Activated B cell treated with CpG ODN at 0.5 μM for 24 hours (primary cell): ENCODE measurements around the gene MGAT5. TPM values are rescaled to one million over a fixed set of nuclear protein-coding genes. Genes with fewer than 3 reads are reported as not detected.

ENCODE experiments used
- ATAC-seq: fragments of 200-7000 bp; cut with Tn5 transposase; one replicate; pipeline ENCODE4 v1.10.0; 2021; ENCODE audit warnings: low read depth, mild to moderate bottlenecking, moderate library complexity
- CTCF ChIA-PET: fragments of 350-600 bp; sonication (Branson Sonifier 250); formaldehyde crosslinking; loops from one replicate; lab custom pipeline; 2021; ENCODE audit warnings: antibody characterized with exemption; lab: Charles Lee
- POLR2A ChIA-PET: fragments of 350-600 bp; sonication (Branson Sonifier 250); formaldehyde crosslinking; loops from one replicate; lab custom pipeline; 2021; ENCODE audit warnings: antibody characterized with exemption; lab: Charles Lee
- DNase-seq: peaks from one replicate; pipeline ENCODE4 v3.0.0; 2022
- H3K27ac Mint-ChIP-seq: one replicate; pipeline ENCODE4 v1.8.0; 2020; ENCODE audit warnings: mixed read lengths
- H3K27me3 Mint-ChIP-seq: one replicate; pipeline ENCODE4 v1.8.0; 2021; ENCODE audit warnings: mixed read lengths
- H3K36me3 Mint-ChIP-seq: one replicate; pipeline ENCODE4 v1.8.0; 2021; ENCODE audit warnings: low read depth, mixed read lengths
- H3K4me1 Mint-ChIP-seq: one replicate; pipeline ENCODE4 v1.8.0; 2021; ENCODE audit warnings: mixed read lengths
- H3K4me3 Mint-ChIP-seq: one replicate; pipeline ENCODE4 v1.8.0; 2020; ENCODE audit warnings: mild to moderate bottlenecking, mixed read lengths
- H3K9me3 Mint-ChIP-seq: one replicate; pipeline ENCODE4 v1.8.0; 2020; ENCODE audit warnings: mixed read lengths
- intact Hi-C: fragments of 100-400 bp; cut with micrococcal nuclease; formaldehyde crosslinking; loops from one replicate; pipeline ENCODE4 v1.15.1; 2024
- total RNA-seq: library from RNA; stranded (reverse); gene quantifications from 2 replicates; pipeline ENCODE4 v1.2.3, GENCODE V29; 2022
- TF ChIP-seq, protein P1 (sequence below): fragments of 200-600 bp; IDR thresholded peaks from one replicate; pipeline ENCODE4 v1.8.0; 2022; ENCODE audit warnings: antibody characterized with exemption, mild to moderate bottlenecking

MGAT5 gene
- total RNA-seq, 1 donor from 2014 or later, result 66.7 TPM

DNA sequence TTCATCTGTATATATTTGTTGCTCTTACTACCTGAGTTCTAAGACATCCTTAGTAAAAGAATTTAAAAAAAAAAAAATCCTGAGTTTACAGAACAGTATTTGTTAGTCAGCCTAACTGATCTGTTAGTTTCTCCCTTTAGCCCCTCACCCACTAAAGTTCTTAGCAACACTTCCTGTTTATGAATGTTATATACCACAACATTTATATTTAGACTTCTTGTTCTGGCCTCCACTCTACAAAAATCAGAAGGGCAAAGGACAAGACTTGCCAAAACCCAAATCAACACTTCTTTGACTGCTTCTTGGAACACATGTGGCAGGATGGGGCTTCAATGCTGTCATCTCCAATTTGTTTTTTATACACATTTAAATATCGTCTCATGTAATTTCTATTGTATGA is 71.1 kb downstream of the MGAT5 start:
- Mint-ChIP-seq H3K9me3 (no peaks in the 10 kb centered on the region), H3K27ac (peak overlapping the region; percentile 83), H3K36me3 (peaks cover 55% of the 10 kb centered on the region), H3K4me1 (peaks cover 94% of the 10 kb centered on the region), H3K4me3 (peak overlapping the region; percentile 57), H3K27me3 (no peaks in the 10 kb centered on the region)
- intact Hi-C loops, result no loop called here
- POLR2A ChIA-PET, result interaction anchor here (1.6 kb wide), 1 partner anchor 8 kb away, joined by 3 read pairs; no protein-coding TSS in a partner anchor
- no peak for DNase-seq
- TF ChIP-seq, protein P1, sequence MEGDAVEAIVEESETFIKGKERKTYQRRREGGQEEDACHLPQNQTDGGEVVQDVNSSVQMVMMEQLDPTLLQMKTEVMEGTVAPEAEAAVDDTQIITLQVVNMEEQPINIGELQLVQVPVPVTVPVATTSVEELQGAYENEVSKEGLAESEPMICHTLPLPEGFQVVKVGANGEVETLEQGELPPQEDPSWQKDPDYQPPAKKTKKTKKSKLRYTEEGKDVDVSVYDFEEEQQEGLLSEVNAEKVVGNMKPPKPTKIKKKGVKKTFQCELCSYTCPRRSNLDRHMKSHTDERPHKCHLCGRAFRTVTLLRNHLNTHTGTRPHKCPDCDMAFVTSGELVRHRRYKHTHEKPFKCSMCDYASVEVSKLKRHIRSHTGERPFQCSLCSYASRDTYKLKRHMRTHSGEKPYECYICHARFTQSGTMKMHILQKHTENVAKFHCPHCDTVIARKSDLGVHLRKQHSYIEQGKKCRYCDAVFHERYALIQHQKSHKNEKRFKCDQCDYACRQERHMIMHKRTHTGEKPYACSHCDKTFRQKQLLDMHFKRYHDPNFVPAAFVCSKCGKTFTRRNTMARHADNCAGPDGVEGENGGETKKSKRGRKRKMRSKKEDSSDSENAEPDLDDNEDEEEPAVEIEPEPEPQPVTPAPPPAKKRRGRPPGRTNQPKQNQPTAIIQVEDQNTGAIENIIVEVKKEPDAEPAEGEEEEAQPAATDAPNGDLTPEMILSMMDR, result no peak
- ATAC-seq, result peak; percentile 40
- CTCF ChIA-PET, result no interaction called here

DNA sequence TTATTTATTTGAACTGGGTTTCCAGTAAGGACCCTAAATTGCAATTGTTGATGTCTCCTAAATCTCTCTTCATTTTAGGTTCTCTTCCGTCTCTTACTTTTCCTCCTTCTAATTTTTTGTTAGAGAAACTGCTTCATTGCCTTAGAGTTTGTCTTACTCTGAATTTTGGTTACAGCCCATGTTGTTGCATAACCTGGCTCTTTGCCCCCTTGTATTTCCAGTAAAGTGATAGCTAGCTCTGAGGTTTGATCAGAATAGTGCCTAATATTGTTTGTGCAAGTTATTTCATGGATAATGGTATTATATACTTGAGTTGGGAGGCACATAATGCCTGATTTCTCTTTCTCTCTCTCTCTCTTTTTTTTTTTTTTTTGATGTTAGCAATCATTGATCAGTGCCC is 71.8 kb downstream of the MGAT5 start:
- no peaks in the 10 kb centered on the region for H3K9me3 Mint-ChIP-seq
- DNase-seq (no peak), ATAC-seq (no peak)
- H3K4me1 Mint-ChIP-seq, result peaks cover 87% of the 10 kb centered on the region
- CTCF ChIA-PET, result no interaction called here
- POLR2A ChIA-PET, result no interaction called here
- intact Hi-C loops, result loop anchor here (1.0 kb wide), 1 partner anchor 11 kb away; no protein-coding TSS in a partner anchor
- peak overlapping the region; percentile 83 for H3K27ac Mint-ChIP-seq
- no peak overlapping the region for H3K4me3 Mint-ChIP-seq
- peaks cover 56% of the 10 kb centered on the region for H3K36me3 Mint-ChIP-seq
- TF ChIP-seq, protein P1, result no peak
- no peaks in the 10 kb centered on the region for H3K27me3 Mint-ChIP-seq

DNA sequence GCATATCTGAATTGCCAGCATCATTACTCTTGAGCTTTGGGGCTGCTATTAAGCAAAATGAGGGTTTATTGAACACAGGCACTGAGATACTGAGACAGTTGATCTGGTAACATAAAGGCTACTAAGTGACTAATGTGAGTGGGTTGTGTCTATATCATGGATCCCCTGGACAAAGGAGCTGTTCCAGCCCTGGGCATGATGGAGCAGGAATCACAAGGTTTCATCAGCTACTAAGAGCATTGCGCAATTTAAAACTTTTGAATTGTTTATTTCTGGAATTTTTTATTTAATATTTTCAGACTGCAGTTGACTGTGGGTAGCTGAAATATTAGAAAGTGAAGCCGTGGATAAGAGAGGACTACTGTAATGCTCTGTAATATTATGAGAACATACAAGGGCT is 73.5 kb downstream of the MGAT5 start:
- ChIA-PET POLR2A (interaction anchor here (0.7 kb wide), 1 partner anchor 11 kb away, joined by 3 read pairs; no protein-coding TSS in a partner anchor), CTCF (interaction anchor here (1.0 to 2.0 kb wide), 3 partner anchors 10 to 440 kb away, joined by 5 to 8 read pairs (median 5); no protein-coding TSS in a partner anchor)
- H3K27ac Mint-ChIP-seq, result peak overlapping the region; percentile 54
- DNase-seq (no peak), ATAC-seq (no peak)
- H3K27me3 Mint-ChIP-seq, result no peaks in the 10 kb centered on the region
- H3K4me3 Mint-ChIP-seq, result no peak overlapping the region
- H3K9me3 Mint-ChIP-seq, result no peaks in the 10 kb centered on the region
- peaks cover 53% of the 10 kb centered on the region for H3K36me3 Mint-ChIP-seq
- H3K4me1 Mint-ChIP-seq, result peaks cover 70% of the 10 kb centered on the region
- intact Hi-C loops, result no loop called here
- TF ChIP-seq, protein P1, result no peak

DNA sequence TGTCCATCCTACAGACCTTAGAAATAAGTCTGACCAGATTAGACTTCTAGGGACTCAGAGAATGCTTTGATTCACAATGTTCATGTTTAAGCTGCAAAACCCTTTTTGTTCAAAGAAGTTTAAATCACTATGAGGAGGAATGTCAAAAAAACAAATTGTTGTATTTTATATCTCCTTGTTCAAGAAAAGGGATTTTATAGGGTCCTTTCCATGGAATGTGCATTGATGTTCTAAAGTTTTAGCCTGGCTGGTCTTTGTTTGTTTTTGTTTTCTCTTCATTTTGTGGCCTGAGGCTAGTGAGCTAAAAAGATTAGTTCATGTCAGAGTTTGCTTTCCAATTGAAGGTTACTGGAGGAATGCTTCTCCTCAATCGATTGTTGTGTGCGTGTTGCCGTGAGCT is 77.2 kb downstream of the MGAT5 start:
- no peaks in the 10 kb centered on the region for H3K9me3 Mint-ChIP-seq
- ChIA-PET POLR2A (interaction anchor here (1.3 kb wide), 1 partner anchor 69 kb away, joined by 3 read pairs; no protein-coding TSS in a partner anchor), CTCF (interaction anchor here (0.9 kb wide), 1 partner anchor 18 kb away, joined by 3 read pairs; no protein-coding TSS in a partner anchor)
- peak overlapping the region; percentile 8 for H3K27ac Mint-ChIP-seq
- no peak for DNase-seq
- no peaks in the 10 kb centered on the region for H3K27me3 Mint-ChIP-seq
- ATAC-seq, result no peak
- intact Hi-C loops, result loop anchor here (2.0 kb wide), 1 partner anchor 16 kb away; no protein-coding TSS in a partner anchor
- no peak overlapping the region for H3K4me3 Mint-ChIP-seq
- H3K4me1 Mint-ChIP-seq, result peaks cover 58% of the 10 kb centered on the region
- H3K36me3 Mint-ChIP-seq, result peaks cover 49% of the 10 kb centered on the region
- TF ChIP-seq, protein P1, result no peak

DNA sequence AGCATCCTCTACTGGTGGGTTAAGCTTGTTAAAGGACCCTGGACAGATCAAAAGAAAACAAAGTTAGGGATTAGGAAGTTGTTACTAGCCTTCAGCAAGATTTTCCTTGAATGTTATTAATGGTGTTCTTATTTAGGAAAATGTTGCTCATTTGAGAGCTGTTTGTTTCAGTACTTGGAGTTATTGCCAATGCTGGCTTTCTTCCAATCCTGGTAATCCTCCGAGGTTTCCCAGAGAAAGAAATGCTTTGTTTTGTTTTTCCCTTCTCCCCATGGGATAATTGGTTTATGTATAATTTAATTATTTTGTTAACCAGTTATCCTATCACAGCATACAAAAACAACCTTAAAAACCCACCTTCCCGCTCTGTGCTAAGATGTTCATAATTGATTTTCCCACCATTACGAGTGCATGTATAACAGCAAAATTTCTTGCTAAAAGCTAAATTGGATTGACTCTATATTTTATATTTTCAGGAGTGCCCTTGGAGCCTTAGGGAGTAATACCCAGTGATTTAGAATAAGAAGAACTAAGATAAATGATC is 79.8 kb downstream of the MGAT5 start:
- Mint-ChIP-seq H3K9me3 (no peaks in the 10 kb centered on the region), H3K27me3 (no peaks in the 10 kb centered on the region), H3K4me3 (no peak overlapping the region), H3K4me1 (peaks cover 56% of the 10 kb centered on the region), H3K27ac (no peak overlapping the region), H3K36me3 (peaks cover 58% of the 10 kb centered on the region)
- ChIA-PET POLR2A (interaction anchor here (1.0 kb wide), 1 partner anchor 10 kb away, joined by 3 read pairs; no protein-coding TSS in a partner anchor), CTCF (interaction anchor here (0.9 kb wide), 1 partner anchor 215 kb away, joined by 3 read pairs; no protein-coding TSS in a partner anchor)
- intact Hi-C loops, result no loop called here
- TF ChIP-seq, protein P1, result no peak
- ATAC-seq (no peak), DNase-seq (no peak)
